DMS79 (cell line): ENCODE results near the gene NKX3-2.

Source experiments
- DNase-seq: peaks from one replicate; lab custom pipeline; 2025; lab: John Stamatoyannopoulos, UW

Gene NKX3-2

GRCh38 chr4:13498469-13498868, 45.8 kb downstream of the NKX3-2 start:
- DNase-seq, result no peak

DNA sequence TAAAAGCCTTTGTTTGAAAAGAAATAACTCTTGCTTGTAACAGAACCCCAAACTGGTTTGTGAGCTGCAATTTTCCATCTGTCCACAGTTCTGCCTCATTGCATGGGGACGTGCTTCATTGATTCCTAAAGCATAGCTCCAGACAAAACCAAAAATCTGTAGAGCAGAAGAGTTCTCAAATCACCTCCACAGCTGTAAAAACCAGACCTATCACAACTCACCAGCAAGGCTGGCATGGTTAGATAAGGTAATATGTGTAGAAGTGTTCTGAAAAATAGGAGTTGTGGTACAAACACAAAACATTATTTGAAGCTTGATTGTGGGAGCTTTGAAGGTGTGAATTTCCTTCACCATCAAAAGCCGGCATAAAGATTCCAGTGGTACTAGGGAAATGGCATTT, 47.7 kb downstream of the NKX3-2 start:
- DNase-seq, result no peak

DNA sequence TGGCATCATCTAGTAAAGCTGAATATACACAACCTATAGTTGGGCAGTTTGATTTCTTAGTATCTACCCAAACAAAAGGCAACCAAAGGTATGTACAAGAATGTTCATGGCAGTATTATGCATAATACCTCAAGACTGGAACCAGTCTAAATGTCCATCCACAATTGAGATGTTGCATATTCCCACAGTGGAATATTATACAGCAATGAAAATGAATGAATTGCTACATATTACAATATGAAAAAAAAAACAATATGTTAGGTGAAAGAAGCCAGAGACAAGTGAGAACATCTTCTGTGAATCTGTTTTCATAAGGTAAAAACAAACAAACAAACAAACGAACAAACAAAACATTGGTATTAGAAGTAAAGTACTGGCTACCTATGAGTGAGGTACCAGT, 48.6 kb downstream of the NKX3-2 start:
- DNase-seq, result no peak

DNA sequence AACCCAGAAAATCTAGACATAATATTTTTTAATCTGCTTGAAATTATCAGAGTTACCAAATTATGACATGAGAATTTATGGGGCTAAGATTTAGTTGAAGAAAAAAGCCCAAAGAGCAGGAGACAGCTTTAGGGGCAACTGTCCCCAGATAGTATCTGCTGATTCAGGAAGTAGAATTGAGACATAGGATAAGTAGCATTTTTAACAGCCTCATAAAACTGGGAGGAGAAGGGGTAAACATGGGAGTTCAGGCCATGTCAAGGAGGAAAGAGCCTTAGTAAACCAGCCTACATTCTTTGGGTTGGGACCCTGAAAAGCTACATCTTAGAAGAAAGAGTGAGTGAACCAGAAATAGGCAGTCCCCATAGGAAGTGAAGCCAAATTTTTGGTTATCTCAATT, 50.5 kb downstream of the NKX3-2 start:
- DNase-seq, result no peak

DNA sequence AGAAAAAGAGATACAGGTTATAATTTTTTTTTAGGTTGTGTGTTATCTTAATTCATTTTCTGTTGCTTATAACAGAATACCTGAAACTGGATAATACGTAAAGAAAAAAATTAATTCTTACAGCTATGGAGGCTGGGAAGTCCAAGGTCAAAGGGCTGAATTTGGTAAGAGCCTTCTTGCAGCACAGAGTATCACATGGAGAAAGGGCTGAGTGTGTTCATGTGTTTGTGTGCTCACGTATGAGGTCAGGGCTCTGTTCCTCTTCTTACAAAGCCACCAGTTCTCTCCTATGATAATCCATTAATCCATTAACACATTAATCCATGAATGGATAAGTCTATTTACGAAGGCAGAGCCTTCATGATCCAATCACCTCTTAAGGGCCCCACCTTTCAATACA, 51.6 kb downstream of the NKX3-2 start:
- no peak for DNase-seq
